Measurements from ENCODE around the gene RNGTT.
"Not testable (repeated sequence)": the region's sequence is repeated elsewhere in the genome, so short reads cannot be mapped to it uniquely, and the experiment has no call there.

The RNGTT gene

DNA sequence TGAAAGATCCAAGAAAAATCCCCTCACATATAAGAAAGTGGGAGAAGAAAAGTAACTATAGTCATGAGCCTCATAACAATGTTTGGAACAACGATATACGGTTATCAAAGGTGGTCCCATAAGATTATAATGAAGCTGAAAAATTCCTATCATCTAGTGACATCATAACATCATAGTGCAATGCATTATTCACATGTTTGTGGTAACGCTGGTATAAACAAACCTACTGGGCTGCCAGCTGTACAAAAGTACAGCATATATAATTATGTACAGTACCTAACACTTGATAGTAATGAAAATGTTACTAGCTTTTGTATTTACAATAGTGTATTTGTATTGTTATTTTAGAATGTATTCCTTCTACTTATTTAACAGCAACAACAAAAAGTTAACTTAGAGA, 240.7 kb downstream of the RNGTT start:
- no peak for DNase-seq (ENCODE audit: low read depth)

DNA sequence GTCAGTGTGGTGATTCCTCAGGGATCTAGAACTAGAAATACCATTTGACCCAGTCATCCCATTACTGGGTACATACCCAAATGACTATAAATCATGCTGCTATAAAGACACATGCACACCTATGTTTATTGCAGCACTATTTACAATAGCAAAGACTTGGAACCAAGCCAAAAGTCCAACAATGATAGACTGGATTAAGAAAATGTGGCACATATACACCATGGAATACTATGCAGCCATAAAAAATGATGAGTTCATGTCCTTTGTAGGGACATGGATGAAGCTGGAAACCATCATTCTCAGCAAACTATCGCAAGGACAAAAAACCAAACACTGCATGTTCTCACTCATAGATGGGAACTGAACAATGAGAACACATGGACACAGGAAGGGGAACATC, 247.0 kb downstream of the RNGTT start:
- DNase-seq (ENCODE audit: low read depth) = not testable (repeated sequence)

DNA sequence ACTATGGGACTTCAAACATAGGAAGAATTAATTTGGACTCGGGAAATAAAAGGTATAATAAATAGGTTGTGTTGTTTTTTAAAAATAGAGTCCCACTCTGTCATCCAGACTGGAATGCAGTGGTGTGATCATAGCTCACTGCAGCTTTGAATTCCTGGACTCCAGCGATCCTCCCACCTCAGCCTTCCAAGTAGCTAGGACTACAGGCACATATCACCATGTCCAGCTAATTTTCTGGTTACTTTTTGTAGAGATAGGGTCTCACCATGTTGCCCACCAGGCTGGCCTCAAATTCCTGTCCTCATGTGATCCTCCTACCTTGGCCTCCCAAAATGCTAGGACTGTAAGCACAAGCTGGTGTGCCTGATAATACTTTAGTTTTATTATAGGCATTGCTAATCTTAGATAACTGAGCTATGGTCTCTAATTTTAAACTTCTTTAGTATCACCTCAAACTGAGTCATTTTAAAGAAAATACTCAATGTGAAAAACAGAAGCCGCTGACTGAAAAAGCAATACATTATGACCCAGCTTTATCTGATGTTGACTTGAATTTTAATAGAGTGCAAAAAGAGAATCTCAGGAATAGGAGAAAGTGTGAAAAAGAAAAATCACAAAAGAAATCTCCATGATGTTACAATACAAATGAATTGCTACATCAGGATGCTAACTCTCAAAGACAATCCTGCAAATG, 251.0 kb downstream of the RNGTT start:
- DNase-seq (ENCODE audit: low read depth) = no peak

DNA sequence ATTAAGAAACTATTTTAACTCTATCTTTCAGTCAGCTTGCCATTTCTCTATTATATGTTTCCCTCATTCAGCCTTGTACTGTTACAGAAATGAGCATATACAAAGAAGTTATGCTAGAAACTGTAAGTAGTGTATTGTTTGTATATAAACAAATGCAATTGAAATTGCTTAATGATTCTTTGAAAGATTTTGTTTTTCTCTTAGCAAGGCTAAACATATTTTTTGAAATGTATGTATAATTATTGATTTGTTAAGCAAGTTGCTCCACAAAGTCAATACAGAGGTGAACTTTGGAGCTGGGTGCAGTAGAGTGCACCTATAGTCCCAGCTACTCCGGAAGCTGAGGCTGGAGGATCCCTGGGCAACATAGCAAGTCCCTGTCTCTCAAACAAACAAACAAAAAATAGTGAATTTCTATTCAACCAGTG, 253.6 kb downstream of the RNGTT start:
- no peak for DNase-seq (ENCODE audit: low read depth)

DNA sequence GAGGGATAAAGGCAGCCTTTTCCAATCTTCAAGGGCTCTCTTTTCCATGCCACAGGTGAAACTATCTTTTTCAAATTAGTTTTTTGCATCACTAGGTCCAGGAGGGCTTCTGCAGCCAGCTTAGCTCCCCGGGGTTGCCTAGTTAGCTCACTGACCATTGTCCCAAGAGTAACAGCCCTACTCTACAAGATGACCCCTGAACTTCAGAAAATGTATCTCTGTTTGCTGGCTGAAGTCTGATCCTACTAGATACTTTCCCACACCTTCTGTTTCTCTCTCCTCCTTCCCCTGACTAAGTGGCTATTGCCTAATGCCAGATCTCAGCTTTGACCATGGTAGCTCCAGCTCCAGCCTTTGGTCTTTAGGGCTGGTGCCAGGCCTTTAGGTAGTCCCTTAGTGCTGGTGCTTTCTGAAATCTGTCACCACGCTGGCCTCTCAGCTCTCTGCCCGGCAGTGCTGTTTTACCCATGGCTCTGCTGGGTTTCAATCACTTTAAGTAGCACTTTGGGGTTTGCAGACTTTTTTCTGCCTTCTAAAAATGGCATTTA, 255.1 kb downstream of the RNGTT start:
- DNase-seq (ENCODE audit: low read depth) = no peak

DNA sequence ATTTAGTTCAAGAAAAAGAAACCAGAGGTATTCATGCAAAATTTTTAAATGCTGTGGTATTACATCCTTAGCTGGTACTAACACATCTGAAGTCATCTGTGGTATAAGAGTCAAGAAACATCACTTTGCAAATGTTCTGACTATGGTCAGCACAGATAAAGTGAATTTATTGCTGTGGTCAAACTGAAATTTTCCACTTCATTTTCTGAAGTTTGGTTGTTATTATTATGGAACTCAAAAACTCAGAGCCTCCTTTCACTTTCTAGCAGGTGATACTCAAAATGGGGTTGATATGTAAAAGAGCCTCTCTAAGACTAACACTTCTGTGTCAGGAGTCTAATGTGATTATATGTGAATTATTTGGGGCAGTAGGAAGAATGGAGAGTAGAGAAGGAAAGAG, 257.8 kb downstream of the RNGTT start:
- DNase-seq (ENCODE audit: low read depth) = no peak

DNA sequence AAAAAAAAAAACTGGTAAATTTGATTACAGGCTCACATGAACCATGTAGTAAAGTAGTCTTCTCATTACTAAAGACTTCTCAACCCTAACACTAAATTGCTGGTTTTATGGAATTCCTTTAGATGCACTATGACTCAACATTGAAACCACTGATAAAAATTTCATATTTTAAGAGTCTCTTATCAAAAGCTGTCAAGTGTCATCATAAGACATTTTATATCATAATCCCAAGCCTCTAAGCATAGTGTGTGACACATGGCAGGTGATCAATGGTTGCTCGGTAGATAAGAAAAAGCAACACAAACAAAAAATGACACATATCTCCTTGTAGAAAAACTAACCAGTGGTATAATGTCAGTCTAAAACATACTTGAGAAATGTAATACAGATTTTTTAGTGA, 258.4 kb downstream of the RNGTT start:
- DNase-seq (ENCODE audit: low read depth) = no peak

DNA sequence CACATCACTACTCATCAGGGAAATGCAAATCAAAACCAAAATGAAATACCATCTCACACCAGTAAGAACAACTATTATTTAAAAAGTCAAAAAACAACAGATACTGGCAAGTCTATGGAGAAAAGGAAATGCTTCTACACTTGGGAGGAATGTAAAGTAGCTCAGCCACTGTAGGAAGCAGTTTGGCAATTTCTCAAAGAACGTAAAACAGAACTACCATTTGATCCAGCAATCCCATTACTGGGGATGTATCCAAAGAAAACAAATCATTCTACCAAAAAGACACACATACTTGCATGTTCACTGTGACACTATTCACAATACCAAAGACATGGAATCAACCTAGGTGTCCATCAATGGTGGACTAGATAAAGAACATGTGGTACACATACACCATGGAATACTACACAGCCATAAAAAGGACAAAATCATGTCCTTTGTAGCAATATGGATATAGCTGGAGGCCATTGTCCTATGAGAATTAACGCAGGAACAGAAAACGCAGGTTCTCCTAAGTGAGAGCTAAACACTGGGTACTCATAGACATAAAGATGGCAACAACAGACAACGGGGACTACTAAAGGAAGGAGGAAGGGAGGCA, 260.4 kb downstream of the RNGTT start:
- no peak for DNase-seq (ENCODE audit: low read depth)

DNA sequence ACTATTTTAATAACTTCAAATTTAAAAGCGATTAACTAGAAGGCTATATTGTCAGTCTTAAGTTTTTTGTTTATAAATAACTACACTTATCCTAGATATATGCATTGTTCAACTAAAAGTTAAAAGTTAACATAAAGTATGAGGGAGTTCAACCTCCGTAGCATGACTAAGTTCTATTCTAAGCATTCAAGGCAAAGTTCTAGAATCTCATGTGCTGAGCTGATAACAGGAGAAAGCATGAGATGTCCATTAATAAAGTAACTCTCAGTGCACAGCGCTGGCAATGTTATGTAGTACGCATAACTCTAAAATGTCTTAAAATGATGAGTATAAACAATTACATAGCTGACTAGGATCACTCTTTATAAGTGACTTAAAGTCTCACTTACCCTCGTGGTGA, 264.8 kb downstream of the RNGTT start:
- DNase-seq (ENCODE audit: low read depth) = no peak

DNA sequence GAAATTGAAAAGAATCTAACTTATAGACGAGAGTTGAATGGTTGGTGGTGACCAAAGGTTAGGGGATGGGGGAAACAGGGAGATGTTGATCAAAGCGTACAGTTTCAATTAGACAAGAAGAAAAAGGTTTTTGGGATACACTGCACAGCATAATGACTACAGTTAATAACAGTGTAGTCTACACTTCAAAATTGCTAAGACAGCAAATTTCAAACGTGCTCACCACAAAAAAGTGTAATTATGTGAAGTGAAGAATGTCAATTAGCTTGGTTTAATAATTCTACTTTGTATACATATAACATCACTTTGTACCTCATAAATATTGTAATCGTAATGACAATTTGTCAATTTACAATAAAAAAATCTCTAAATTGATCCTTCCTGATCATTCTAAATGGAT, 267.5 kb downstream of the RNGTT start:
- DNase-seq (ENCODE audit: low read depth) = no peak

DNA sequence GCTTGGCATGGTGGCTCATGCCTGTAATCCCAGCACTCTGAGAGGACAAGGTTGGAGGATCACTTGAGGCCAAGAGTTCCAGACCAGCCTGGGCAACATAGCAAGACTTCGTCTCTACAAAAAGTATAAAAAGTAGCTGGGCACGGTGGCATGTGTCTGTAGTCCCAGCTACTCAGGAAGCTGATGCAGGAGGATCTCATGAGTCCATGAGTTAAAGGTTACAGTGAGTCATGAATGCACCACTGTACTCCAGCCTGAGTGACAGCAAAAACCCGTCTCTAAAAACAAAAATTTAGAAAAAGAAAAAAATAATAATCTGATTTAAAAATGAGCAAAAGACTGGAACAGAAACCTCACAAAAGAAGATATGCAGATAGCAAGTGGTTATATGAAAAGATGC, 279.7 kb downstream of the RNGTT start:
- DNase-seq (ENCODE audit: low read depth) = no peak

DNA sequence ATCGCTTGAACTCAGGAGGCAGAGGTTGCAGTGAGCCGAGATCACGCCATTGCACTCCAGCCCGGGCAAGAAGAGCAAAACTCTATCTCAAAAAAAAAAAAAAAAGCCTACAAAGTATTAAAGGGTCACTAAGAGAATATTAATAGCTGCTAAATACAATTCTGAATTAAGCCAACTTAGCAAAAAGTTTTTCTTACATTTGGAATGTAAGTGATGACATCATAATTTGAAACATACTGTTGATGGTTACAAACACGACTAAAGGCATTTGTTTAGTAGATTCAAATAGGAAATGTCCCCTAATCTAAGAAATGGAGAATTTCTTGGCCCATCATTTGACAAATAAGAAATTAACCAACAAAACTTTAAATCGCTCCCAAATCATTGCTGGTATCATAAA, 282.8 kb downstream of the RNGTT start:
- DNase-seq (ENCODE audit: low read depth) = no peak

DNA sequence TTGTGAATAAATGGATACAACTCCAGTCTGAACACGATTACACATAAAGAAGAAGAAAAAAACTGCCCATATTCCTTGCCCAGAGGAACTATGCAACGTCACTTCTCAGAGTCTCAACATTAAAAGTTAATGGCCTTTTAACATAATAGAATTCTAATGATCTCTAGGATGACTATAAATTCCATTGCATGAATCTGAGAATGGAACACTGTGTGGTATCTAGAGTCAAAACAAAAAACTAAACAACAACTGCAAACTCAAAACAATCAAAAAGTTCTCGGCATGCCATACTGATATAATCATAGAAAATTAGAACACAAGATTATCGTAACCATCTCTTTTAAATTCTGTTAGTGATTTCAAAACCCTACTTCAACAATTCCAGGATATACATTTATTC, 283.6 kb downstream of the RNGTT start:
- no peak for DNase-seq (ENCODE audit: low read depth)

DNA sequence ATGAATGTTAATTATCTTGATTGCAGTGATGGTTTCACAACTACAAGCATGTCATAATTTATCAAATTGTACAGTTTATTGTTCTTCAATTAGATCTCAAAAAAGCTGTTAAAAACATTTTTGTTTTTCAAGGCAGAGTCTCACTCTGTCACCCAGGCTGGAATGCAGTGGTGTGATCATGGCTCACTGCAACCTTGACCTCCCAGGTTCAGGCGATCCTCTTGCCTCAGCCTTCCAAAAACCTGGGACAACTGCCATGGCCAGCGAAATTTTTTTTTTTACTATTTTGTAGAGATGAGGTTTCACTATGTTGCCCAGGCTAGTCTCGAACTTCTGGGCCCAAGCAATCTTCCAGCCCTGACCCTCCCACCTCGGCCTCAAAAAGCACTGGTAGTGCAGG, 286.1 kb downstream of the RNGTT start:
- no peak for DNase-seq (ENCODE audit: low read depth)

DNA sequence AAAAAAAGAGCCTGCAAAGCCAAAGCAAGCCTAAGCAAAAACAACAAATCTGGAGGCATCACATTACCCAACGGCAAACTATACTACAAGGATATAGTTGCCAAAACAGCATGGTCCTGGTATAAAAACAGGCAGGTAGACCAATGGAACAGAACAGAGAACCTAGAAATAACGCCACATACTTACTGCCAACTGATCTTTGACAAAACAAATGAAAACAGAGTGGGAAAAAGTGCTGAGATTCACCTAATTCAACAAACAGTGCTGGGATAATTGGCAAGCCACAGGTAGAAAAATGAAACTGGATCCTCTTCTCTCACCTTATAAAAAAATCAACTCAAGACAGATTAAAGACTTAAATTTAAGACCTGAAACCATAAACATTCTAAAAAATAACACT, 291.8 kb downstream of the RNGTT start:
- no peak for DNase-seq (ENCODE audit: low read depth)

DNA sequence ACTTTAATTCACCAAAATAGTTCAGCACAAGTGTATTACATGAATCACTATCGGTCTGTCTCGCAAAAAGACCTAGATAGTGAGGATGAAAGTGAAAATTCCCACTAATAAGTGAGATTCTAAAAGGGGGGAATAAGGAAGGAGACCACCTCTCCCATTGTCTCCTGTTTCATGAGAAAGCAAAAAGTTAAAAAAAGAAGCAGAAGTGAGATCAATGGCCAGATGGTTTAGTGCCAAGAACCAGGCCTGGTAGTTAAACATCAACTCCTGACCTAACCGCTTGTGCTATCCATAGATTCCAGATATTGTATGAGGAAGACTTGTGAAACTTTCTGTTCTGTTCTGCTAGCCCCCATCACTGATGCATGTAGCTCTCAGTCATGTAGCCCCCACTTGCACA, 293.0 kb downstream of the RNGTT start:
- DNase-seq (ENCODE audit: low read depth) = no peak

DNA sequence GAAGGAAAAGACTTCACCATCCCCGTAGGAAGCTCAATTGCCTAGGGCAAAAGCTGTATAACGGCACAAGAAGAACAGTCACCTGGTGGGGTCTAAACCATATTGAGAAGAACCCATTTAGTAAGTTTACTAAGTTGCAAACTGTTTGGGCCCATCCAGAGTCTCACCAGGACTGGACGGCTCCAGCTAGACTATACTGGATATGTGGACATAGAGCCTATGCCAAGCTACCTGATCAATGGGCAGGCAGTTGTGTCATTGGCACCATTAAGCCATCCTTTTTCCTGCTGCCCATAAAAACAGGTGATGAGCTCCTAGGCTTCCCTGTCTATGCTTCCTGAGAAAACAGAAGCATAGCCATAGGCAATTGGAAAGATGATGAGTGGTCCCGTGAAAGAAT, 293.9 kb downstream of the RNGTT start:
- no peak for DNase-seq (ENCODE audit: low read depth)

DNA sequence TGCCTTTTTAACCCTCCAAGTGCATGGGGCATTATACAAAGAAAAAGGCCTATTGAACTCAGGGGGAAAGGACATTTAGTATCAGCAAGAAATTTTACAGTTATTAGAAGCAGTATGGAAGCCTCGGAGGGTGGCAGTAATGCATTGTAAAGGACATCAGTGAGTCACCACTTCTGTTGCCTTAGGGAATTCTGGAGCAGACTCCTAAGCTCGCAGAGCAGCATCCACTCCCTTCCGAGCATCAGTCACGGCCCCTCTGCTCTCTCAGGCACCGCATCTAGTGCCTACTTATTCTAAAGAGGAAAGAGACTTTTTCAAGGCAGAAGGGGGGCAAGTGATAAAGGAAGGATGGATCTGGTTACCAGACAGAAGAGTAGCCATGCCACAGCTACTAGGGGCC, 296.5 kb downstream of the RNGTT start:
- no peak for DNase-seq (ENCODE audit: low read depth)

DNA sequence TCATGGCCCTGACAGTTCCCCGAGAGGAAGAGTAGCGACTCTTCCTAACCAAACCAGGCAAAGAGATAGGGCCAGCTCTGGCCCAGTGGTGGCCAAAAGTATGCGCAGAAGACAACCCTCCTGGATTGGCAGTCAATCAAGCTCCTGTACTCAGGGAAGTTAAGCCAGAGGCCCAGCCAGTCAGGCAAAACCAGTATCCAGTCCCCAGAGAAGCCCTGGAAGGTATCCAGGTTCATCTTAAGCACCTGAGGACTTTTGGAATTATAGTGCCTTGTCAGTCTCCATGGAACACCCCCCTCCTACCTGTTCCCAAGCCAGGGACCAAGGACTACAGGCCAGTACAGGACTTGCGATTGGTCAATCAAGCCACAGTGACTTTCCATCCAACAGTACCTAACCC, 298.3 kb downstream of the RNGTT start:
- DNase-seq (ENCODE audit: low read depth) = no peak

DNA sequence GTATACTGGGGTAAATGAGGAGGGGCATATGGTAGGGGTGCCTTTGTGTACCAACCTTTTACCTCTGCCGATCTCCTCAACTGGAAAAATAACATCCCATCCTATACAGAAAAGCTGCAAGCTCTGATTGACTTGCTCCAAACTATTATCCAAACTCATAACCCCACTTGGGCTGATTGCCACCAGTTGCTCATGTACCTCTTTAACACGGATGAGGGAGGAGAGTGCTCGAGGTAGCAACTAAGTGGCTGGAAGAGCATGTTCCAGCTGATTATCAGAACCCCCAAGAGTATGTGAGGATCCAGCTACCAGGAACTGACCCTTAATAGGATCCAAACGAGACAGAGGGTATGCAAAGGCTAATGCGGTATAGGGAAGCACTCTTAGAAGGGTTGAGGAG, 299.6 kb downstream of the RNGTT start:
- DNase-seq (ENCODE audit: low read depth) = no peak

DNA sequence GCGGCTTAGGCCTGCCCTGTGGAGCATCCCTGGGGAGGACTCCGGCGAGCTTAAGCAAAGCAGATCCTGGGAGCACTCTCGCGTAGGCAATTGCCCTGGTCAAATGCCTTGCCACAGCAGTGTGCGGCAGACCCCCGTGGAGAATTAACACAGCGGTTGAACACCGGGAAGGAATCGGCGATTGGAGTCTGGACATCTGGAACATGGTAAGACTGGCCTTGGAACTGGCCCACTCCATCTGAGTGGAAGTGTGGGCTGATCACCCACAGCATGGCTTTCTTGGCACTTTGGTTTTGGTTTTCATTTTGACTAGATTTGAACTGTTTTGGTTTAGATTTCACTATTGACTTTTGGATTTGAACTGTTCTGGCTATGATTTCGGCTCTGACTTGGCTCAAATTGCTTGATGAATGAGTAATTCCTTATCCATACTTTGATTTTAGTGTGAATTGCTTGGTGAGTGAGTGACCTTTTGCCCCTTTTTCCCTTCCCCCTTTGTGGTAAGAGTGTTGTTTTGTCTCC, 300.7 kb downstream of the RNGTT start:
- DNase-seq (ENCODE audit: low read depth) = no peak

DNA sequence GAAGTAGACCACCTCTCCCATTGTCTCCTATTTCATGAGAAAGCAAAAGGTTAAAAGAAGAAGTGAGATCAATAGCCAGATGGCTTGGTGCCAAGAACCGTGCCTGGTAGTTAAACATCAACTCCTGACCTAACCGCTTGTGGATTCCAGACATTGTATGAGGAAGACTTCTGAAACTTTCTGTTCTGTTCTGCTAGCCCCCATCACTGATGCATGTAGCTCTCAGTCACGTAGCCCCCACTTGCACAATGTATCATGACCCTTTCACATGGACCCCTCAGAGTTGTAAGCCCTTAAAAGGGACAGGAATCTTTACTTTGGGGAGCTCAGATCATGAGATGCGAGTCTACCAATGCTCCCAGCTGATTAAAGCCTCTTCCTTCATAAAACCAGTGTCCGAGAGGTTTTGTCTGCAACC, 301.2 kb downstream of the RNGTT start:
- DNase-seq (ENCODE audit: low read depth) = no peak

DNA sequence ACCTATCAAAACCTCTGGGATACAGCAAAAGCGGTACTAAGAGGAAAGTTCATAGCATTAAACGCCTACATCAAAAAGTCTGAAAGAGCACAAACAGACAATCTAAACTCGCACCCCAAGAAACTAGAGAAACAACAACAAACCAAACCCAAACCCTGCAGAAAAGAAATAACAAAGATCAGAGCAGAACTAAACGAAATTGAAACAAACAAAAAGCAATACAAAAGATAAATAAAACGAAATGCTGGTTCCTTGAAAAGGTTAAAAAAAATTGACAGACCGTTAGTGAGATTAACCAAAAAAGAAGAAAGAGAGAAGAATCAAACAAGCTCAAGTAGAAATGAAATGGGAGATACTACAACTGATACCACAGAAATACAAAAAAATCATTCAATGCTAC, 302.3 kb downstream of the RNGTT start:
- no peak for DNase-seq (ENCODE audit: low read depth)

DNA sequence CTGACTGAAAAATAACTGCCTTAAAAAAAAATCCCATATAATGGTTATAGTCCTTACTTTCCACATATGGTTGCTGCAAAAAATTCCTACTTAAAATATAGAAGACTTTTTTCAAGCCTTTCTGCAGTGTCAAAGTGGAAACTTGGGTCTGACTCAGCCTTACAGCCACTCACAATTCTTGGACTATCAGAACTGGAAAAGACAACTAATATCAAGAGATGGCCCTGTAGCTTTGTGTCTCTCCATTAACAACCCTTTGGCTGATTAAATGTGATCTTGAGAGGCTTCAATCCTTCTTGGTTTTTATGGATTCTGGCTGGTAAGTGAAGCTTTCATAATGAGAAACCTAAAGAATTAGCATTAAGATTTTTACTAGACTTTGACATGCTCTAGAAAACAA, 307.8 kb downstream of the RNGTT start:
- no peak for DNase-seq (ENCODE audit: low read depth)

Measured in stimulated activated CD8-positive, alpha-beta memory T cell treated with anti-CD3 and anti-CD28 coated beads, Interleukin-7, amount 100 ng/mL, for 24 hours (primary cell).